HepG2 (cell line): ENCODE results near the gene FOXP3. TPM values are rescaled to one million over a fixed set of nuclear protein-coding genes. Genes with fewer than 3 reads are reported as not detected.

Experiments used
- ATAC-seq: fragments of 200-7000 bp; cut with Tn5 transposase; 3 replicates; pipeline ENCODE4 v1.9.1; 2020; ENCODE audit warnings: mild to moderate bottlenecking, moderate library complexity
- BruUV-seq: library from RNA; stranded (reverse); fragments of 400-500 nt; replicated peaks from 2 replicates; lab custom pipeline; 2021; lab: Mats Ljungman, UMichigan
- CTCF ChIA-PET: fragments of 300-600 bp; formaldehyde crosslinking; extraction: SDS; loops from one replicate; lab custom pipeline; 2021; ENCODE audit warnings: low total read pairs, inconsistent platforms, low intra/inter-chr PET ratio; lab: Yijun Ruan, JAX
- POLR2A ChIA-PET: fragments of 350-600 bp; sonication (Branson Sonifier 250); formaldehyde crosslinking; loops from one replicate; lab custom pipeline; 2020; ENCODE audit warnings: antibody characterized with exemption, inconsistent platforms; lab: Yijun Ruan, JAX
- DNase-seq: peaks from one replicate; pipeline ENCODE4 v3.0.0-alpha.2; 2015; ENCODE audit warnings: low spot score
- FAIRE-seq: peaks from 3 replicates; lab custom pipeline; 2011; peaks lifted over from hg19 to GRCh38; lab: Jason Lieb, UNC
- H2AFZ ChIP-seq: one replicate; pipeline ENCODE4 v1.6.1; 2011; ENCODE audit warnings: low read length, inconsistent platforms
- H3K27ac ChIP-seq: fragments of 300-600 bp; 3 replicates; pipeline ENCODE4 v1.8.0; 2011; ENCODE audit warnings: mixed run types, mild to moderate bottlenecking, mixed read lengths, low read length, inconsistent platforms; ENCODE audit not compliant: insufficient read depth; ENCODE audit errors: extremely low read length
- H3K27me3 ChIP-seq, 2 experiments: fragments of 200-600 bp in 1 of 2; 2 replicates in 1 of 2; 3 replicates in 1 of 2; pipeline versions ENCODE4 v1.6.0 to v1.8.0; 2011; ENCODE audit warnings: low read length in 2 of 2, mild to moderate bottlenecking in 2 of 2, moderate library complexity in 2 of 2, inconsistent platforms in 1 of 2; ENCODE audit not compliant: insufficient read depth in 2 of 2, control insufficient read depth in 1 of 2
- H3K36me3 ChIP-seq, 2 experiments: fragments of 200-600 bp in 1 of 2; replicated peaks in 1 of 2; 2 replicates in 1 of 2; 3 replicates in 1 of 2; pipeline versions ENCODE4 v1.5.1 to v1.8.0; 2011; ENCODE audit warnings: low read length in 2 of 2, inconsistent platforms in 1 of 2; ENCODE audit not compliant: insufficient read depth in 2 of 2, control insufficient read depth in 1 of 2
- H3K4me1 ChIP-seq: 2 replicates; pipeline ENCODE4 v1.5.1; 2012; ENCODE audit warnings: low read length, inconsistent platforms; ENCODE audit not compliant: insufficient read depth
- H3K4me2 ChIP-seq: 2 replicates; pipeline ENCODE4 v1.6.0; 2011; ENCODE audit warnings: low read depth, low read length, inconsistent platforms
- H3K4me3 ChIP-seq, 3 experiments: fragments of 200-600 bp in 1 of 3; sonication (generic), shearing (Covaris generic) in 1 of 3; replicated peaks in 1 of 3; 2 replicates each; pipeline ENCODE4 v1.5.1; 2011 to 2016; ENCODE audit warnings: low read length in 3 of 3, inconsistent platforms in 2 of 3, low read depth in 2 of 3, mild to moderate bottlenecking in 2 of 3, control low read depth in 1 of 3, mixed read lengths in 1 of 3; ENCODE audit not compliant: insufficient read depth in 1 of 3
- H3K79me2 ChIP-seq: one replicate; pipeline ENCODE4 v1.6.1; 2011; ENCODE audit warnings: low read length, inconsistent platforms; ENCODE audit not compliant: insufficient read depth
- H3K9ac ChIP-seq: 2 replicates; pipeline ENCODE4 v1.6.0; 2011; ENCODE audit warnings: mild to moderate bottlenecking, low read depth, low read length, inconsistent platforms; ENCODE audit not compliant: insufficient read depth
- H3K9me3 ChIP-seq: 2 replicates; pipeline ENCODE4 v1.5.1; 2012; ENCODE audit warnings: mild to moderate bottlenecking, low read length
- H4K20me1 ChIP-seq: 2 replicates; pipeline ENCODE4 v1.6.0; 2011; ENCODE audit warnings: inconsistent platforms, mild to moderate bottlenecking, low read length, moderate library complexity; ENCODE audit not compliant: insufficient read depth
- FOXO1 ChIP-seq: sonication (generic); formaldehyde crosslinking; IDR thresholded peaks from 2 replicates; pipeline ENCODE4 v1.4.0; 2020; ENCODE audit warnings: missing genetic modification reagents
- KLF16 ChIP-seq, 2 experiments: sonication (generic) in 1 of 2; formaldehyde crosslinking in 1 of 2; IDR thresholded peaks; 2 replicates each; pipeline versions ENCODE4 v1.6.1 to v1.8.0; 2016 to 2023; ENCODE audit warnings: missing genetic modification reagents in 2 of 2, missing compliant biosample characterization in 1 of 2
- MXD4 ChIP-seq: IDR thresholded peaks from 2 replicates; pipeline ENCODE4 v1.6.1; 2016; ENCODE audit warnings: mild to moderate bottlenecking, missing biosample characterization, missing genetic modification reagents
- NFE2 ChIP-seq: sonication (generic); formaldehyde crosslinking; IDR thresholded peaks from 2 replicates; pipeline ENCODE4 v1.4.0; 2020; ENCODE audit warnings: missing genetic modification reagents
- SAP130 ChIP-seq: IDR thresholded peaks from 2 replicates; pipeline ENCODE4 v1.6.1; 2016; ENCODE audit warnings: low read depth
- SATB2 ChIP-seq: sonication (generic); formaldehyde crosslinking; IDR thresholded peaks from 2 replicates; pipeline ENCODE4 v1.5.0; 2020; ENCODE audit warnings: missing genetic modification reagents
- SP5 ChIP-seq: IDR thresholded peaks from 2 replicates; pipeline ENCODE4 v1.6.1; 2016; ENCODE audit warnings: low read depth, borderline replicate concordance
- TEF ChIP-seq: sonication (generic); formaldehyde crosslinking; IDR thresholded peaks from 2 replicates; pipeline ENCODE4 v1.5.0; 2020; ENCODE audit warnings: missing genetic modification reagents
- TGIF2 ChIP-seq: IDR thresholded peaks from 2 replicates; pipeline ENCODE4 v1.6.1; 2016; ENCODE audit warnings: control low read depth, missing compliant biosample characterization
- ZNF274 ChIP-seq: sonication (generic); formaldehyde crosslinking; IDR thresholded peaks from 2 replicates; pipeline ENCODE4 v1.5.1; 2020; ENCODE audit warnings: mild to moderate bottlenecking, missing genetic modification reagents
- ZNF33B ChIP-seq: sonication (generic); formaldehyde crosslinking; IDR thresholded peaks from 2 replicates; pipeline ENCODE4 v1.5.1; 2020; ENCODE audit warnings: mild to moderate bottlenecking, missing genetic modification reagents
- ZNF674 ChIP-seq: sonication (generic); formaldehyde crosslinking; IDR thresholded peaks from 2 replicates; pipeline ENCODE4 v1.5.0; 2020; ENCODE audit warnings: low read depth, mild to moderate bottlenecking, missing genetic modification reagents
- ZNF839 ChIP-seq: sonication (generic); formaldehyde crosslinking; IDR thresholded peaks from 2 replicates; pipeline ENCODE4 v1.4.0; 2020; ENCODE audit warnings: missing genetic modification reagents, mild to moderate bottlenecking, borderline replicate concordance
- WGBS: methylation state at CpG from one replicate; pipeline ENCODE4 v1.1.6; 2017; ENCODE audit warnings: low lambda C conversion rate; 5-methylcytosine and 5-hydroxymethylcytosine counted together
- in situ Hi-C: cut with HindIII; loops from 2 replicates; pipeline ENCODE4 v1.10.0; 2017; ENCODE audit warnings: low pct_unique_long_range_greater_than_20kb; ENCODE audit not compliant: extremely low pct_ligation_motif_present
- intact Hi-C: fragments of 100-400 bp; cut with micrococcal nuclease; formaldehyde crosslinking; loops from one replicate; pipeline ENCODE4 v1.10.0; 2022; ENCODE audit not compliant: unreplicated experiment
- polyA plus RNA-seq, 8 experiments: library from polyadenylated mRNA; depleted of rRNA in 3 of 8; stranded (reverse) in 7 of 8; unstranded in 1 of 8; fragments of >200 nt; fragmentation: Illumina TruSeq in 4 of 8; extraction: Trizol in 4 of 8; gene quantifications; 2 replicates each; pipeline versions ENCODE4 v1.2.1 to v1.2.3, GENCODE V29; 2011 to 2016; ENCODE audit warnings: low read depth in 4 of 8, missing spikeins in 1 of 8, mixed read lengths in 1 of 8; ENCODE audit not compliant: insufficient read depth in 1 of 8
- total RNA-seq, 5 experiments: library from RNA; depleted of rRNA; stranded (reverse); fragments of >200 nt; fragmentation: Illumina TruSeq; extraction: Trizol; gene quantifications; 2 replicates each; pipeline ENCODE4 v1.2.3, GENCODE V29; 2016; ENCODE audit warnings: low read depth in 1 of 5
- TF ChIP-seq, protein P1 (sequence below): sonication (generic); IDR thresholded peaks from 2 replicates; pipeline ENCODE4 v1.6.1; 2016; ENCODE audit warnings: low read depth, borderline replicate concordance

The FOXP3 gene
- total and polyA plus RNA-seq, 2 of the 13 experiments (the other 11 are each of a cell fraction or from before 2014, with no cell fraction given), result 0.04 TPM; not detected in 1

GRCh38 chrX:49203536-49203935, 61.0 kb downstream of the FOXP3 start (continued):
- no peak for TF ChIP-seq ZNF839 (CRISPR knock-in tag)
- TF ChIP-seq ZNF274, result no peak
- TF ChIP-seq FOXO1 (CRISPR knock-in tag), result no peak
- TF ChIP-seq ZNF33B (CRISPR knock-in tag), result no peak
- no peak for TF ChIP-seq TGIF2 (CRISPR knock-in tag)
- TF ChIP-seq ZNF674, result no peak
- no peak for TF ChIP-seq NFE2 (CRISPR knock-in tag)
- TF ChIP-seq KLF16 (CRISPR knock-in tag; IDR thresholded peaks at IDR 0.05), result no peak
- no peak for TF ChIP-seq SATB2
- no peak for TF ChIP-seq MXD4 (CRISPR knock-in tag)

GRCh38 chrX:49202022-49202421, 62.5 kb downstream of the FOXP3 start:
- no peak for ATAC-seq
- Histone ChIP-seq H3K9me3 (no peaks in the 10 kb centered on the region), H3K79me2 (no peaks in the 10 kb centered on the region), H3K9ac (no peak overlapping the region), H2AFZ (no peak overlapping the region), H3K4me1 (peaks cover 33% of the 10 kb centered on the region), H3K4me2 (no peak overlapping the region), H3K27me3 (no peaks in the 10 kb centered on the region), H4K20me1 (no peaks in the 10 kb centered on the region), H3K27ac (no peak overlapping the region), H3K4me3 (no peak overlapping the region), H3K36me3 (no peaks in the 10 kb centered on the region)
- WGBS, result 0% methylated on average over 2 of the region's 2 CpGs
- POLR2A ChIA-PET, result interaction anchor here (0.6 kb wide), 1 partner anchor 105 kb away, joined by 4 read pairs; no protein-coding TSS in a partner anchor
- no TSS peak for BruUV-seq
- intact Hi-C loops (no loop called here), in situ Hi-C loops (no loop called here)
- TF ChIP-seq SAP130 (CRISPR knock-in tag) (peak; percentile 30), TEF (CRISPR knock-in tag) (no peak), SP5 (CRISPR knock-in tag) (peak; percentile 64; the same call in 1 of the 2 replicates)
- TF ChIP-seq, protein P1, sequence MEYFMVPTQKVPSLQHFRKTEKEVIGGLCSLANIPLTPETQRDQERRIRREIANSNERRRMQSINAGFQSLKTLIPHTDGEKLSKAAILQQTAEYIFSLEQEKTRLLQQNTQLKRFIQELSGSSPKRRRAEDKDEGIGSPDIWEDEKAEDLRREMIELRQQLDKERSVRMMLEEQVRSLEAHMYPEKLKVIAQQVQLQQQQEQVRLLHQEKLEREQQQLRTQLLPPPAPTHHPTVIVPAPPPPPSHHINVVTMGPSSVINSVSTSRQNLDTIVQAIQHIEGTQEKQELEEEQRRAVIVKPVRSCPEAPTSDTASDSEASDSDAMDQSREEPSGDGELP, result peak; percentile 90
- no peak for FAIRE-seq
- DNase-seq, result no peak
- CTCF ChIA-PET, result no interaction called here

Other genes starting within 250 kb of the FOXP3 start
- 8.8 and 12.3 TPM in 2 replicates for gene TFE3, start 221.4 kb downstream of the FOXP3 start, total RNA-seq (2016; rRNA removed; fragmentation: Illumina TruSeq; extraction: Trizol)
- 8.3 and 13.1 TPM in 2 replicates for gene TFE3, start 221.4 kb downstream of the FOXP3 start, polyA plus RNA-seq (2011; rRNA removed)
- 0.89 and 1.3 TPM in 2 replicates for gene CCDC120, start 205.7 kb downstream of the FOXP3 start, total RNA-seq (2016; rRNA removed; fragmentation: Illumina TruSeq; extraction: Trizol)
- gene CCDC120, start 205.7 kb downstream of the FOXP3 start, polyA plus RNA-seq (2011; rRNA removed), result 3.2 and 3.7 TPM in 2 replicates
- gene PRAF2, start 190.7 kb downstream of the FOXP3 start, total RNA-seq (2016; rRNA removed; fragmentation: Illumina TruSeq; extraction: Trizol), result 0.33 TPM in 1 of 2 replicates, not detected in the other
- gene PRAF2, start 190.7 kb downstream of the FOXP3 start, polyA plus RNA-seq (2011; rRNA removed), result 2.6 and 4.3 TPM in 2 replicates
- 14.0 and 16.4 TPM in 2 replicates for gene WDR45, start 184.8 kb downstream of the FOXP3 start, total RNA-seq (2016; rRNA removed; fragmentation: Illumina TruSeq; extraction: Trizol)
- gene WDR45, start 184.8 kb downstream of the FOXP3 start, polyA plus RNA-seq (2011; rRNA removed), result 65.5 and 91.1 TPM in 2 replicates
- gene GPKOW, start 141.0 kb downstream of the FOXP3 start, total RNA-seq (2016; rRNA removed; fragmentation: Illumina TruSeq; extraction: Trizol), result 18.7 and 21.5 TPM in 2 replicates
- 22.6 and 26.2 TPM in 2 replicates for gene GPKOW, start 141.0 kb downstream of the FOXP3 start, polyA plus RNA-seq (2011; rRNA removed)
- gene MAGIX, start 102.0 kb downstream of the FOXP3 start, total RNA-seq (2016; rRNA removed; fragmentation: Illumina TruSeq; extraction: Trizol), result 1.0 and 1.2 TPM in 2 replicates
- 0.37 and 0.63 TPM in 2 replicates for gene MAGIX, start 102.0 kb downstream of the FOXP3 start, polyA plus RNA-seq (2011; rRNA removed)
- 0.18 and 0.40 TPM in 2 replicates for gene PLP2, start 92.8 kb downstream of the FOXP3 start, total RNA-seq (2016; rRNA removed; fragmentation: Illumina TruSeq; extraction: Trizol)
- 3.6 and 5.1 TPM in 2 replicates for gene PLP2, start 92.8 kb downstream of the FOXP3 start, polyA plus RNA-seq (2011; rRNA removed)
- 2.5 and 2.6 TPM in 2 replicates for gene PRICKLE3, start 78.3 kb downstream of the FOXP3 start, total RNA-seq (2016; rRNA removed; fragmentation: Illumina TruSeq; extraction: Trizol)
- gene PRICKLE3, start 78.3 kb downstream of the FOXP3 start, polyA plus RNA-seq (2011; rRNA removed), result 2.6 and 2.9 TPM in 2 replicates
- 1.7 and 2.5 TPM in 2 replicates for gene SYP, start 64.5 kb downstream of the FOXP3 start, total RNA-seq (2016; rRNA removed; fragmentation: Illumina TruSeq; extraction: Trizol)
- 2.0 and 4.4 TPM in 2 replicates for gene SYP, start 64.5 kb downstream of the FOXP3 start, polyA plus RNA-seq (2011; rRNA removed)
- not detected in 2 replicates for gene CACNA1F, start 31.4 kb downstream of the FOXP3 start, total RNA-seq (2016; rRNA removed; fragmentation: Illumina TruSeq; extraction: Trizol)
- 0.03 and 0.09 TPM in 2 replicates for gene CACNA1F, start 31.4 kb downstream of the FOXP3 start, polyA plus RNA-seq (2011; rRNA removed)
- 11.2 and 13.1 TPM in 2 replicates for gene CCDC22, start 29.2 kb downstream of the FOXP3 start, total RNA-seq (2016; rRNA removed; fragmentation: Illumina TruSeq; extraction: Trizol)
- 11.0 and 17.1 TPM in 2 replicates for gene CCDC22, start 29.2 kb downstream of the FOXP3 start, polyA plus RNA-seq (2011; rRNA removed)
- 0.07 and 0.84 TPM in 2 replicates for gene PPP1R3F, start 5.1 kb upstream of the FOXP3 start, total RNA-seq (2016; rRNA removed; fragmentation: Illumina TruSeq; extraction: Trizol)
- gene PPP1R3F, start 5.1 kb upstream of the FOXP3 start, polyA plus RNA-seq (2011; rRNA removed), result 0.46 and 0.82 TPM in 2 replicates
- gene GAGE10, start 38.9 kb upstream of the FOXP3 start, total RNA-seq (2016; rRNA removed; fragmentation: Illumina TruSeq; extraction: Trizol), result not detected in 2 replicates
- not detected in 2 replicates for gene GAGE10, start 38.9 kb upstream of the FOXP3 start, polyA plus RNA-seq (2011; rRNA removed)
- not detected in 2 replicates for gene GAGE12J, start 57.3 kb upstream of the FOXP3 start, total RNA-seq (2016; rRNA removed; fragmentation: Illumina TruSeq; extraction: Trizol)
- gene GAGE12J, start 57.3 kb upstream of the FOXP3 start, polyA plus RNA-seq (2011; rRNA removed), result not detected in 2 replicates
- not detected in 2 replicates for gene GAGE13, start 66.9 kb upstream of the FOXP3 start, total RNA-seq (2016; rRNA removed; fragmentation: Illumina TruSeq; extraction: Trizol)
- gene GAGE13, start 66.9 kb upstream of the FOXP3 start, polyA plus RNA-seq (2011; rRNA removed), result not detected in 2 replicates